EL (cell line): ENCODE measurements around the gene YKT6.
"Not testable (repeated sequence)": the region's sequence is repeated elsewhere in the genome, so short reads cannot be mapped to it uniquely, and the experiment has no call there.

Experiments used
- DNase-seq: peaks from one replicate; pipeline ENCODE4 v3.0.0-alpha.2; 2016

Gene YKT6

GRCh38 chr7:44172803-44173424, 27.9 kb upstream of the YKT6 start:
- no peak for DNase-seq

GRCh38 chr7:44173911-44174693, 26.7 kb upstream of the YKT6 start:
- DNase-seq = no peak

- DNase-seq = not testable (repeated sequence)
Measured at GRCh38 chr7:44174694-44174948, 26.2 kb upstream of the YKT6 start.

GRCh38 chr7:44175730-44176129, 25.0 kb upstream of the YKT6 start:
- no peak for DNase-seq

GRCh38 chr7:44176486-44176885, 24.3 kb upstream of the YKT6 start:
- DNase-seq = no peak

- peak; percentile 58 for DNase-seq
Measured at GRCh38 chr7:44177570-44178131, 23.1 kb upstream of the YKT6 start.

GRCh38 chr7:44180631-44181030, 20.1 kb upstream of the YKT6 start:
- DNase-seq = no peak

- DNase-seq = no peak
Measured at GRCh38 chr7:44182827-44183226, 18.0 kb upstream of the YKT6 start.

GRCh38 chr7:44183386-44183785, 17.4 kb upstream of the YKT6 start:
- no peak for DNase-seq

GRCh38 chr7:44184206-44184872, 16.4 kb upstream of the YKT6 start:
- peak; percentile 88 for DNase-seq

- DNase-seq = no peak
Measured at GRCh38 chr7:44184873-44185446, 15.8 kb upstream of the YKT6 start.

- no peak for DNase-seq
Measured at GRCh38 chr7:44185729-44186128, 15.0 kb upstream of the YKT6 start.

GRCh38 chr7:44186736-44187135, 14.0 kb upstream of the YKT6 start:
- no peak for DNase-seq

GRCh38 chr7:44187636-44188416, 13.0 kb upstream of the YKT6 start:
- DNase-seq = no peak

- DNase-seq = no peak
Measured at GRCh38 chr7:44188480-44189225, 12.1 kb upstream of the YKT6 start.

- DNase-seq = no peak
Measured at GRCh38 chr7:44189286-44189992, 11.3 kb upstream of the YKT6 start, which contains the start of gene GCK. GCK (minus strand) TSS chr7:44189439; CDS start chr7:44188953, 486 bp downstream.

- DNase-seq = no peak
Measured at GRCh38 chr7:44189993-44190872, 10.5 kb upstream of the YKT6 start.

- DNase-seq = no peak
Measured at GRCh38 chr7:44191171-44191570, 9.6 kb upstream of the YKT6 start.

- DNase-seq = no peak
Measured at GRCh38 chr7:44193011-44193802, 7.6 kb upstream of the YKT6 start.
